ENCODE measurements around the gene SLC35G3.

- no peak for TF ChIP-seq EZH2 (IDR thresholded peaks at IDR 0.05)
- no peak for TF ChIP-seq POLR2AphosphoS5 (IDR thresholded peaks at IDR 0.05; ENCODE audit: borderline replicate concordance, low read depth, low read length)
Observed at GRCh38 chr17:35191001-35191695, 3.0 kb downstream of the SLC35G3 start.
